HepG2 (cell line): ENCODE measurements around the gene SRCAP. TPM values are rescaled to one million over a fixed set of nuclear protein-coding genes. Genes with fewer than 3 reads are reported as not detected.

ENCODE experiments used
- BCL6 ChIP-seq: IDR thresholded peaks from 2 replicates; pipeline ENCODE4 v1.6.1; 2016; ENCODE audit warnings: missing genetic modification reagents, missing compliant biosample characterization
- CBX2 ChIP-seq, 2 experiments: fragments of 200-600 bp in 1 of 2; sonication (generic); formaldehyde crosslinking in 1 of 2; IDR thresholded peaks; 2 replicates each; pipeline versions ENCODE4 v1.7.0 to v1.8.1; 2018 to 2022; ENCODE audit warnings: low read depth in 2 of 2, low read length in 1 of 2, mild to moderate bottlenecking in 1 of 2, missing genetic modification reagents in 1 of 2
- CEBPB ChIP-seq: IDR thresholded peaks from 2 replicates; pipeline ENCODE4 v1.6.1; 2011; ENCODE audit warnings: low read depth, low read length, improper control_type of control experiment, borderline replicate concordance
- DMTF1 ChIP-seq: sonication (generic); formaldehyde crosslinking; IDR thresholded peaks from 2 replicates; pipeline ENCODE4 v1.4.0; 2020; ENCODE audit warnings: mild to moderate bottlenecking, missing genetic modification reagents
- ETV6 ChIP-seq: sonication (generic); formaldehyde crosslinking; conservative IDR thresholded peaks from 2 replicates; pipeline ENCODE4 v1.4.0; 2020; ENCODE audit warnings: missing genetic modification reagents
- FOXA1 ChIP-seq, 2 experiments: fragments of 450-650 bp in 1 of 2; sonication (generic) in 1 of 2; formaldehyde crosslinking in 1 of 2; IDR thresholded peaks; 2 replicates each; pipeline versions ENCODE4 v1.4.0 to v1.6.1; 2016 to 2020; ENCODE audit warnings: missing genetic modification reagents in 1 of 2
- HCFC1 ChIP-seq: fragments of 150-350 bp; IDR thresholded peaks from 2 replicates; pipeline ENCODE4 v1.6.1; 2014; ENCODE audit warnings: low read depth, low read length
- IRX3 ChIP-seq: sonication (generic); formaldehyde crosslinking; IDR thresholded peaks from 2 replicates; pipeline ENCODE4 v1.8.1; 2023; ENCODE audit warnings: mild to moderate bottlenecking, low read depth, missing genetic modification reagents, borderline replicate concordance
- REST ChIP-seq, 2 experiments: IDR thresholded peaks; 2 replicates each; pipeline ENCODE4 v1.6.1; 2011 to 2012; ENCODE audit warnings: low read length in 2 of 2, borderline replicate concordance in 1 of 2, low read depth in 1 of 2, mild to moderate bottlenecking in 1 of 2, moderate library complexity in 1 of 2
- SP1 ChIP-seq, 2 experiments: fragments of 450-650 bp in 1 of 2; sonication (generic) in 1 of 2; formaldehyde crosslinking in 1 of 2; IDR thresholded peaks; 2 replicates each; pipeline versions ENCODE4 v1.4.0 to v1.6.1; 2016 to 2020; ENCODE audit warnings: missing genetic modification reagents in 1 of 2
- SPEN ChIP-seq: sonication (generic); formaldehyde crosslinking; IDR thresholded peaks from 2 replicates; pipeline ENCODE4 v1.5.1; 2020; ENCODE audit warnings: low read depth, mild to moderate bottlenecking, missing genetic modification reagents
- TERF1 ChIP-seq: sonication (generic); formaldehyde crosslinking; IDR thresholded peaks from 2 replicates; pipeline ENCODE4 v1.8.0; 2022; ENCODE audit warnings: mild to moderate bottlenecking, missing genetic modification reagents, moderate library complexity
- USF2 ChIP-seq, 2 experiments: sonication (generic) in 1 of 2; formaldehyde crosslinking in 1 of 2; IDR thresholded peaks; 2 replicates each; pipeline versions ENCODE4 v1.5.1 to v1.6.1; 2011 to 2020; ENCODE audit warnings: borderline replicate concordance in 1 of 2, low read depth in 1 of 2, low read length in 1 of 2, mild to moderate bottlenecking in 1 of 2, missing genetic modification reagents in 1 of 2, moderate library complexity in 1 of 2
- ZBTB7B ChIP-seq: sonication (generic); formaldehyde crosslinking; IDR thresholded peaks from 2 replicates; pipeline ENCODE4 v1.4.0; 2020; ENCODE audit warnings: missing genetic modification reagents
- ZMYM4 ChIP-seq: sonication (generic); formaldehyde crosslinking; IDR thresholded peaks from 2 replicates; pipeline ENCODE4 v1.8.1; 2023; ENCODE audit warnings: mild to moderate bottlenecking, missing genetic modification reagents
- ZNF343 ChIP-seq: sonication (generic); formaldehyde crosslinking; IDR thresholded peaks from 2 replicates; pipeline ENCODE4 v1.4.0; 2020; ENCODE audit warnings: mild to moderate bottlenecking, missing genetic modification reagents
- ZNF383 ChIP-seq: sonication (generic); formaldehyde crosslinking; IDR thresholded peaks from 2 replicates; pipeline ENCODE4 v1.4.0; 2020; ENCODE audit warnings: missing genetic modification reagents, mild to moderate bottlenecking, borderline replicate concordance
- ZZZ3 ChIP-seq: sonication (generic); formaldehyde crosslinking; IDR thresholded peaks from 2 replicates; pipeline ENCODE4 v1.4.0; 2020; ENCODE audit warnings: missing genetic modification reagents, mild to moderate bottlenecking, borderline replicate concordance
- polyA plus RNA-seq, 8 experiments: library from polyadenylated mRNA; depleted of rRNA in 3 of 8; stranded (reverse) in 7 of 8; unstranded in 1 of 8; fragments of >200 nt; fragmentation: Illumina TruSeq in 4 of 8; extraction: Trizol in 4 of 8; gene quantifications; 2 replicates each; pipeline versions ENCODE4 v1.2.1 to v1.2.3, GENCODE V29; 2011 to 2016; ENCODE audit warnings: low read depth in 4 of 8, missing spikeins in 1 of 8, mixed read lengths in 1 of 8; ENCODE audit not compliant: insufficient read depth in 1 of 8
- total RNA-seq, 5 experiments: library from RNA; depleted of rRNA; stranded (reverse); fragments of >200 nt; fragmentation: Illumina TruSeq; extraction: Trizol; gene quantifications; 2 replicates each; pipeline ENCODE4 v1.2.3, GENCODE V29; 2016; ENCODE audit warnings: low read depth in 1 of 5

SRCAP gene
- total and polyA plus RNA-seq, 2 of the 13 experiments (the other 11 are each of a cell fraction or from before 2014, with no cell fraction given) = 4.9 to 9.0 TPM

GRCh38 chr16:30786936-30787612, 88.1 kb downstream of the SRCAP start, which contains the start of gene ZNF629 (continued):
- no peak for TF ChIP-seq TERF1 (CRISPR knock-in tag)
- no peak for TF ChIP-seq DMTF1 (CRISPR knock-in tag)
- TF ChIP-seq ETV6 = peak; percentile 82
- TF ChIP-seq FOXA1 (IDR thresholded peaks at IDR 0.05) = no peak
- no peak for TF ChIP-seq FOXA1 (CRISPR knock-in tag; IDR thresholded peaks at IDR 0.05)
- 0 out of 2 replicates have a peak, but pooled peaks have one; percentile 15 for TF ChIP-seq ZZZ3 (CRISPR knock-in tag)
- peak; percentile 63 for TF ChIP-seq IRX3 (CRISPR knock-in tag)
- no peak for TF ChIP-seq USF2 (IDR thresholded peaks at IDR 0.05; ENCODE audit: low read depth, low read length)
- no peak for TF ChIP-seq USF2 (CRISPR knock-in tag; IDR thresholded peaks at IDR 0.05; ENCODE audit: borderline replicate concordance)
- no peak; the same call in 1 of the 2 replicates for TF ChIP-seq BCL6 (CRISPR knock-in tag)
- TF ChIP-seq SPEN = peak; percentile 86
- peak; percentile 94 for TF ChIP-seq ZBTB7B
- TF ChIP-seq CBX2 (IDR thresholded peaks at IDR 0.05; ENCODE audit: low read depth, low read length) = no peak
- TF ChIP-seq CBX2 (CRISPR knock-in tag; IDR thresholded peaks at IDR 0.05; ENCODE audit: low read depth) = no peak
- TF ChIP-seq ZMYM4 (CRISPR knock-in tag) = peak; percentile 75
- TF ChIP-seq ZNF343 (CRISPR knock-in tag) = no peak
- peak in 1 of 2 experiments; percentile 81; a peak in 2 of 4 replicates for TF ChIP-seq REST (IDR thresholded peaks at IDR 0.05; ENCODE audit: borderline replicate concordance in 1 of 2, low read depth in 1 of 2, low read length in 2 of 2)
- no peak for TF ChIP-seq CEBPB
- no peak for TF ChIP-seq SP1 (IDR thresholded peaks at IDR 0.05)
- TF ChIP-seq SP1 (CRISPR knock-in tag; IDR thresholded peaks at IDR 0.05) = peak; percentile 18; the same call in 1 of the 2 replicates
- TF ChIP-seq HCFC1 = peak; percentile 69; the same call in 1 of the 2 replicates
- TF ChIP-seq ZNF383 = no peak
